HG02678 (cell line): ENCODE measurements around the gene PNPO.
A peak's percentile ranks its signal among the peaks of the same experiment; 100 is the strongest.
"Not testable (repeated sequence)": the region's sequence is repeated elsewhere in the genome, so short reads cannot be mapped to it uniquely, and the experiment has no call there.

Source experiments
- ATAC-seq: cut with Tn5 transposase; IDR thresholded peaks from one replicate; pipeline ENCODE4 v1.9.1; 2021; ENCODE audit warnings: mild to moderate bottlenecking, moderate library complexity; ENCODE audit not compliant: unreplicated experiment

PNPO gene

DNA sequence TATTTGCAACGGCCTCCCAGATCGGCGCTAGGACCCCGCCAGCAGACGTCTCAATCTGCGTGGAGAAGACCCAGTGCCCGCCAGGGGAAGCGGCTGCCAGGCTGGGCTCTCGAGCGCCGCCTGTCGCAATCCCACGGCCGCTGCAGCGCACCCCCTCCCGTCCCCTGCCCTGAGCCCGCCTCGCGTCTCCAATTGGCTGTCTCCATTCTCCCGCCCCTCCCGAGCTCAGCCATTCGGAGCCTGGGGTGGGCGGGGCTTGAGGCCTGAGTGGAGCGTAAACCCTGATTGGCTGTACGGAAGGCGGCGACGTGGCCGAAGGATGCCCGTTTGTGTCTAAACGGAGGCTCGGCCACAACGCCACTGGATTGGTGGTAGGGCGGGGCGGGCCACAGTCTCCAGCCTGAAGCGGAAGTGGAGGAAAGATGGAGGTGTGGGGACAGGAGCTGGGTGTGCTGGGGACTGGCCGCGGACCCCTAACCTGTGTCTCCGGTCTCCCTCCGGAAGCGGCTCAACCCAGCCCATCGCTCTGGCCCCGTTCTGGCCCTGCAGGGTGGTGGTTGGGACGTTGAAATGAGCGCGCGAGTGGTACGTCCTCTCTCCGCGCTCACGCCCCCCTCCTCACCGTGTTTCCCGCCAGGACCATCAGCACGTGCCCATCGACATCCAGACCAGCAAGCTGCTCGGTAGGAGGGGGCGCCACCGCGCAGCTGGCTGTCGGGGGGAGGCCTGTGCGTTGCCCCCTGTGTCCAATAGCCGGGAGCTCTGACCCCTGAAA, 29.5 kb downstream of the PNPO start, which contains the start of gene CDK5RAP3:
Gene CDK5RAP3 (plus strand): TSS at position 389 of the 775 bp plus-strand sequence. CDS start 34 bp downstream, at position 423.
- ATAC-seq = peak; percentile 96

DNA sequence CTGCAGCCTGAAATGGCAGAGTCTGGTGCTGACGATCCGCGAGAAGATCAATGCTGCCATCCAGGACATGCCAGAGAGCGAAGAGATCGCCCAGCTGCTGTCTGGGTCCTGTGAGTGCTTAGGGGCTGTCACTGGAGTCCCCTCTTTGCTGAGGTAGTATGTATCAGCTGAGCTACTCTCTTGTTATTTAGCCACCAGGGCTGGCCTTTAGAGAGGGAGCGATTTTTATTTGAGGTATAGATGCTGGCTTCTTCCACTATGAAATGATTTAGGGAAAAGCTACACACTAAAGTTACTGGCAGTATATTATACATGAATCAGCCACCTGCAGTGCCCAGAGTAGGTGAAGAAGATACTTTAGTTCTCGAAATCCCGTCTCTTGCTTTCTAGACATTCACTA, 32.2 kb downstream of the PNPO start:
- no peak for ATAC-seq

DNA sequence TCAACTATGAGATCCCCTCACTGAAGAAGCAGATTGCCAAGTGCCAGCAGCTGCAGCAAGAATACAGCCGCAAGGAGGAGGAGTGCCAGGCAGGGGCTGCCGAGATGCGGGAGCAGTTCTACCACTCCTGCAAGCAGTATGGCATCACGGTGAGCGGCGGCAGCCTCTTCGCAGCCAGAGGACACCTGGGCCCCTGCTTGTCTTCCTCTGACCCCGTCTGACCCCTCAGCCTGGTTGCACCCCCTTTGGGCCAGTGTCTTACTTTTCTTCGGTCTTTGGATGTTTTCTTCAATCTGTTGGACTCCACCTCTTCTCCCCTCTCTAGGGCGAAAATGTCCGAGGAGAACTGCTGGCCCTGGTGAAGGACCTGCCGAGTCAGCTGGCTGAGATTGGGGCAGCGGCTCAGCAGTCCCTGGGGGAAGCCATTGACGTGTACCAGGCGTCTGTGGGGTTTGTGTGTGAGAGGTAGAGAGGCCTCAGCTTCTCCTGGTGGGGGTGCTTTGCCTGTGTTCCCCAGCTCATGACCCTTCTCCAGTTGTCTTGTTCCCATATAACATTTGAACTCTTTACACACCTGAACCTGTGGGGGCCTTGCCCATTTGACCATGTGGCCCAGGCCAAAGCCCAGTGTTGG, 33.9 kb downstream of the PNPO start:
- ATAC-seq = no peak

DNA sequence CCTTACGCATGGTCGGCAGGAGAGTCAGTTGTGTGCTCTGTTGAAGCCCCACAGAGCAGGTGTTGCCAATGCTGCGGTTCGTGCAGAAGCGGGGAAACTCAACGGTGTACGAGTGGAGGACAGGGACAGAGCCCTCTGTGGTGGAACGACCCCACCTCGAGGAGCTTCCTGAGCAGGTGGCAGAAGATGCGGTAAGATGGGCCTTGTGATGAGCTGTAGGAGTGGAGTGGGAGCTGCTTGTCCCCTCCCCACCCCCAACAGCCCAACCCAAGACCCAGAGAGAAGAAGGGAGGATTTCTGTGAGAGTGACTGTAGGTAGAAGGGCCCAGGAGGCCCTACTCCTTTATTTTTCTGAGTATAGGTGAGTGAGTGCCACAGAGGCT, 34.4 kb downstream of the PNPO start:
- no peak for ATAC-seq

DNA sequence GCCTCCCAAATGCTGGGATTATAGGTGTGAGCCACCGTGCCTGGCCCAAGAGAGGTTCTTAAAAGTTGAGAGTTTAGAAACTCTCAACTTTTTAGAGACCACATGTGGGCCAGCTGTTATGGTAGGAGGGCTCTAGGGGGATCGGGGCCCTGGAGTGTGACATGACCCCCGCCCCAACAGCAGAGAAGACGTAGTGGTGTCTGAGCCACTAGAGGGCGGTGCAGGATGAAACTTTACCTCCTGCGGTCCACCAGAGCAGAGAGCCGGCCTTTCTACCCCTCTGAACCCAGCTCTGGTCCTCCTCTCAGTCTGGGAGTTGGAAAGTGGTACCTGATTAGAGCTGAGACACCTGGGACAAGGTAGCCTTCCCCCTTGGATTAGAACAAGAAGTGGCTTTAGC, 37.0 kb downstream of the PNPO start:
- no peak for ATAC-seq

DNA sequence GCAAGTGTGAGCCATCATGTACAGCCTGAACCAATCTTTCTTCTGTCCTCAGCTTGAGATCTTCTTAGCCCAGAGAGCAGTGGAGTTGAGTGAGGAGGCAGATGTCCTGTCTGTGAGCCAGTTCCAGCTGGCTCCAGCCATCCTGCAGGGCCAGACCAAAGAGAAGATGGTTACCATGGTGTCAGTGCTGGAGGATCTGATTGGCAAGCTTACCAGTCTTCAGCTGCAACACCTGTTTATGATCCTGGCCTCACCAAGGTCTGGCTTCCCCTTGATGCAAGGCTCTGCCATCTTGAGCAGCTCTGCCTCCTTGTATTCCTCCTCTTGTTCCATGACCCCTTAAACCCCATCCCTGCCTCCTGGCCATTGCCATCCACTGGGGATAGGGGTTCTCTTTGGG, 39.2 kb downstream of the PNPO start:
- ATAC-seq = no peak

DNA sequence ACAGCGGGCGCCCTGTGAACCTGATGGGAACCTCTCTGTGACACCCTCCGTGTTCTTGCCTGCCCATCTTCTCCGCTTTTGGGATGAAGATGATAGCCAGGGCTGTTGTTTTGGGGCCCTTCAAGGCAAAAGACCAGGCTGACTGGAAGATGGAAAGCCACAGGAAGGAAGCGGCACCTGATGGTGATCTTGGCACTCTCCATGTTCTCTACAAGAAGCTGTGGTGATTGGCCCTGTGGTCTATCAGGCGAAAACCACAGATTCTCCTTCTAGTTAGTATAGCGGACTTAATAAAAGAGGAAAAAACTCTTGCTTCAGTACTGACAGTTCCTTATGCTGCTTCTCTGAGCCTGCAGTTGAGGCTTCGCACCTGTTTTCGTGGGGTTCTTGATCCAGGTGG, 40.1 kb downstream of the PNPO start:
- ATAC-seq = no peak

DNA sequence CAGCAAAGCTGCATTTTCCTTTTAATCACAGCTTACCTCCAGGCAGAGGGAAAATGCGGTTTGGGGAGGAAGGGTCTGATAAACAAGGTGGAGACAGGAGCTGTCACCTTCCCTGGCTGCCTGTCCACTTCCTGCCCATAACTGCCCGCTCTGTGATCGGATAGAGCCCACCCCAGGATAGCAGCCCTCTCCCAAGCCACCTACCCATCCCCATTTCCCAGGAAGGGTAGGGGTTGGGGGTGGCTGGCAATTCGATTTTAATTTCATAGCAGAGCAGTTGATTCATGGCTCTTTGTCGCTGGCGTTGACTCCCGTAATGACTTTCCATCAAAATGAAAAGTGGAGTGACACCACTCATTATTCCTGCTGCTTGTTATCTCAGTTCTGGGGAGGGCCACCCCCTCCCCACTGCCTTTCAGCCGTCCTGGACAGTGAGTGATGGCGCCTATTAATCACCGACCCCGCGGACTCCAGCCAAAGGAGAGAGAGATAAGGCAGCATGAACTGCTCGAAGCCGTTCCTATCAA, 40.8 kb downstream of the PNPO start:
- no peak for ATAC-seq

DNA sequence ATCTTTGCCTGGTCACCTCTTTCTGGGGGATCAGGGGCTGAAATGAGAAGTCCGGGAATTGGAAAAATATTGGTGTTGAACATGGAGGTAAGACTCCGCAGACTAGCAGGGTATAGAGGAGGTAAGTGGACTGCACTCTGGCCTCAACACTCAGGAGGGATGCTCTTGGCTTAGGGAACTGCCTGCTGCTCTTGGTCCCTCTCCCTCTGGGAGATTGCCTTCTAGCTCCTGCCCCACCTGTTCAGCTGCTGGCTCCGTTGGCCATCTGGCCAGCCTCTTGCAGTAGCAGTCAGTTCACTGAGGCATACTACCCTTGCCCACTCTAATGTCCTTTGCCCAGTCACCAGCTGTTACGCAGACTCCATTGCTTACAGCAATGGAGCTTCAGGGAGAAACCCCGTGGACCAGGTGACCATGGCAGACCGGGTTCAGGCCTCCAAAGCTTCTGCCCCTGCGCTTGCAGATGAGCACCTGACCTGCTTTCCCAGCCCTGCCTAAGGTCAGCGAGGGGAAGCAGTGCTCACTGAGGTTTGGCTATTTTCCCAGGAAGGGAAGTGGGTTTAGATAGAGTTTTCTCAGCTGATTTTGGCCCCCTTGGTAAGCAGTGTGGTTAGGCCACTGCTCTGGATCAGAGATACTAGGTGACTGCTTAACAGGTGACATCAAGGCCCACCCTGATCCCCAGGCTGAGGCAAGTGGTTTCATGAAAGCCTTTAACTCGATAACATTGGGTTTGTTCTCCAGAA, 41.4 kb downstream of the PNPO start:
- no peak for ATAC-seq

DNA sequence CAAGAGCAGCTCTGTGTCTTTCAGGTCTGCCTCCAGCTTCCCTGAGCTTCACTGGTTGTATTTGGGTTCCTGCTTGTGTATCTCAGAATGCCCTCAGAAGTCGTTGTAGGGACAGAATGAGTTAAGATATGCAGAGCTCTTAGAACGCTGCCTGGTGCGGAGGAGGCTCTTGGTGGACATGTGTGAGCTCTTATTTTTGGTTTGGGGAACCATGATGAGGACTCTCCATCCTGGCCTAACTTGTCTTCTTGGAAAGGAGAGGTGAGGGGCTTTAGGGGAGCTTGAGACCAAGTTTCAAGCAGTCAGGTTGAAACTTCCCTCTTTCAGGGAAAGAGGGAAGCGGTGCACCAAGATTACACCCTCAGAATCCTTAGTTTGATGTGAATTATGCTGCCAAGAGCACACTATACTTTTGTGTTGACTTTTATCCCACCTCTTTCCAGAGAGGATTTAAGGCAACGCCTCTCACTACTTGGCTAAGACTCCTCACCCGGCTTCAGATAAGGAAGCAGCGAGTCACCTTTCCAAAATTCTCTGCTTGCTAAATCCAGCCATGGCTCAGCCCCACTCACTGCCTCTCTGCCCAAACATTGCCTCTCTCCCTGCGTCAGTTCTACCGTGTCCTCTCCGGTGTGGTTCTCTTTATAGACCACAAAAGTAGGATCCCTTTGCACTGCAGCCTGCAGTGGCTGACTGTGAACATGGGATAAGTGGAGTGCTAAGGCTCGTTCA, 42.3 kb downstream of the PNPO start:
- no peak for ATAC-seq

DNA sequence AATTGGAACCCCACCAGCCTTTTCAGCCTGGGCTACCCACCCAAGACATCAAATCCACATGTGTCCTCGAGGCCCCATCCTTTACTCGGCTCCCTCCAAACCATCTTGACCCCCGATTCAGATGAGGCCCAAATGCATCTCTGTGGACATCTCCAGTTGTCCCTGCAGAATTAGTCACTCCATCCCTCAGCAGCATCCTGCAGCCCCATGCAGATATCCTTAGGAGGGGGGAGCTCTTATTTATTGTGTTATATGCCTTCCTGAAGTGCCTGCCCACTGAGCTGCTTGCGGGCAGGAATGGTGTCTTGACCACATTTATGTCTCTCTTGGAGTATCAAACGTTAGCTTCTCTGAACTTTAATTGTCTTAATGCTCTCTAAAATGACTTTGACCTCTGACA, 45.1 kb downstream of the PNPO start:
- no peak for ATAC-seq

DNA sequence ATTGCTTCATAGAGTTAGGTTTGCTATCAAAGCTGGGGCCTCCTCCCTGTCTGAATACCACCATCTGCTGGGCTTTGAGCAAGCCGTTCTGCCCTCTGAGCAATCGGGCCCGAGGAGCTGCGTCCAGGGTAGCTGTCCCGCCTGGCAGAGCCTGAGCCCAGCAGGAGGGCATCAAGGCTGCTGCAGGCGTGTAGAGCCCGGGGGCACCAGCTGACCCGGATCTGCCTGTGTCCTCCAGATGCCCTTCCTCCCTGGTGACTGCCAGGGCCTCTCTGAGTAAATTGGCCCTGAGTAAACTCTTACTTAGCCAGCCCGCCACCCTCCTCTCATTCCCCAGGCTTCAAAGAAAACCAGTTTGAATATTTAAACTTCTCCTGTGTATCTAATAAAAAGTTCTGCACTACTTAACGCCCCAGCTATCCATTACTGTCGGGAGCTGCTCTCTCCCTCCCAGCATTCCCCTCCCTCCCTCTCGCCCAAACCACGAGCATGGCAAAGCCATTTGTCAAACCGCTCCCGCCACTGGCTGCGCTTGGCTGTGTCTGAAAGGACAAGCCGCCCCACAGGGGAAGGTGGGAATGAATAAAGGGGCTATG, 46.0 kb downstream of the PNPO start:
- no peak for ATAC-seq

DNA sequence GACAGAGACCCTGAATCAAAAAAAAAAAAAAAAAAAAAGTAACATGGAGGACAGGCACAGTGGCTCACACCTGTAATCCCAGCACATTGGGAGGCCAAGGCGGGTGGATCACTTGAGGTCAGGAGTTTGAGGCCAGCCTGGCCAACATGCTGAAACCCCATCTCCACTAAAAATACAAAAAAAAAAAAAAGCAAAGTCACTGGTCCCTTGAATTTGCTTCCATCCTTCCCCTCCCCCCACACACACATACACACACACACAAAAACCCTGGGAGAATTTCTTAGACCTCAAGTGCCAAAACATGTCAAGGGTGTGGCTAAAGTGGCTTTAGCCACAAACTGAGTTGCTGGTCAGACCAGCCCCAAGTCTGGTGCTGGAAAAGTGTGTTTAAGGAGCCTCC, 47.1 kb downstream of the PNPO start:
- ATAC-seq = not testable (repeated sequence)

DNA sequence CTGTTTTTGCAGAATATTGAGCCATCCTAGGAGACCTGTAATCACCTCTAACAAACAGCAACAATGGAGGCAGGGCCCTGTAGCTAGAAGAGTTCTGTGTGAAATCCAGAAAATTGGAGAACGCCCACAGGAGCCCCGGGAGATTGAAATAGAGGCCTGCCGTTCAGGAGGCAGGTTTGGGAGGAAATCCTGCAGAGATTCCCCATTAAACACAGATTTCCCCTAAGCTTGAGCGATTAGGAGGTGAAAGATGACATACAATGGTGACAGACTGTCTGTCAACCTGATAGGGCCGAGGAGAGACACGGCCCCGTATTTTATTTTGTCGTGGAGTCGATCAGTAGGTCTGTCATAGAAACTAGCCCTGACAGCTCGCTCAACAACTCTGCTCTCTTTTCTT, 47.8 kb downstream of the PNPO start:
- no peak for ATAC-seq

DNA sequence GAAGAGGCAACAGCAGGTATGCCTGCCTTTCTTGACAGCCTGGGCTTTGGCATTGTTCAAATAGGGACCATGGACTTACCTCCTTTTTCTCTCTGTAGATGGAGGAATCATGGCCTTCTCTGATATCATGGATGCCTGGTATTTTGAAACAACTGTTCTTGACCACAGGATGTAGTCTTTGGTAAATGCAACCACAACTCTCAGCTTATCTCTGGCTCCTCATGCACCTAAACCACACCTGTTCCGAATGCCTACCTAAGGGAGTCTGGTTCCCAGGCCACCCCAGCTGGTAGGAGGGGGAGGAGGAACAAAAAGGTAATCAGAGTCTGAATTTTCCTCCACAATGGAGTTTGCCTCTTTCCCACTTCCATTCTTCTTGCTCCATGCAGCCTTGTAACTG, 48.3 kb downstream of the PNPO start:
- no peak for ATAC-seq

DNA sequence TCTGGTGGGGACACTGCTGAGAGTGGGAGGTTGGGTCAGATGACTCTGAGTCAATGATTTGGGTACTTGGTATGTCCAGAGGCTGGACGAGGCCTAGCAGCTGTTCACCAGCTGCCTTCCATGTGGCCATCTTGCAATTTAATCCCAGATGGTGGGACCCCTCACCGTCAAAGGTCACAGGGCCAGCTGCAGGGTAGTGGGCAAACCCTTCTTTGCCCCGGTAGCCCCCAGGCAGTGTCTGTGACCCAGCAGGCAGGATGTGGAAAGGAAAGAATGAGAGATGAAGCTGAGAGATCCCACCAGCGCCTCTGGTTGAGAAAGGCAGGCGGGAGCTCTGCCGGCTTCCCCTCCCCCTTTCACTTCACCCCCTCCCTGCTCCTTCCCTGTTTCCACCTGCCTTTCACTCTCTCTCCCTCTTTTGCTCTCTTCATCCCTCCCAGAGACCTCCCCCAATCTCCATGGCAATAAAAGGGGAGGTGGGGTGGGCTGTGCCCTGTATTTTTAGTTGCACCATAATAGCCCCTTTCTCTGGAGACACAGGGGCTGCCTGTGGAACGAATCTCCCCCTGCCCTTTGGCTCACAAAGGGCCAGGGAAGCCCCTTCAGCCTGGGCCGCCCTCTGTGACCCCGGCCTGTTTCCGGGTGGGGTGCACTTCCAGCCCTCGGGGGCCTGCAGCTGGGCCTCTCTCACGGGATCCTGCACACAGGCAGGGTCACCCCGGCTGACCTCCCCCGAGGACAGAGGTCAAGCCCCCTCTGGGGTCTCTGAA, 49.8 kb downstream of the PNPO start:
- no peak for ATAC-seq

DNA sequence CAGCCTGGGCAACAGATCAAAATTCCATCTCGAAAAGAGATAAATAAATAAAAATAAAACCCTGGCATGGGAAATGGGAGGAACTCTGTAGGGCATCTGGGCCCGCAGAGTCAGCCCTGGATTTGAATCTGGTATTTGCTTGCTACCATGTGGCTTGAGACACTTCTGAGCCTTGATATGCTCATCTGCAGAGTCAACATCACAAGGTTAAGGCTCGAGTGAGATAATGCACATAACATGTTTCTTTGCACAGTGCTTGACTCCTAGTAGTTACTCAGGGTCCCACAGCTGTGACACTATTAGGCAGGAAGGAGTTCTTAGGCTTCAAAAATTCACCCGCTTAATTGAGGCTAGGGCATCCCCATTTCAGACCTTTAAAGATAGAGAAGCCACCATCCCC, 50.8 kb downstream of the PNPO start:
- no peak for ATAC-seq

DNA sequence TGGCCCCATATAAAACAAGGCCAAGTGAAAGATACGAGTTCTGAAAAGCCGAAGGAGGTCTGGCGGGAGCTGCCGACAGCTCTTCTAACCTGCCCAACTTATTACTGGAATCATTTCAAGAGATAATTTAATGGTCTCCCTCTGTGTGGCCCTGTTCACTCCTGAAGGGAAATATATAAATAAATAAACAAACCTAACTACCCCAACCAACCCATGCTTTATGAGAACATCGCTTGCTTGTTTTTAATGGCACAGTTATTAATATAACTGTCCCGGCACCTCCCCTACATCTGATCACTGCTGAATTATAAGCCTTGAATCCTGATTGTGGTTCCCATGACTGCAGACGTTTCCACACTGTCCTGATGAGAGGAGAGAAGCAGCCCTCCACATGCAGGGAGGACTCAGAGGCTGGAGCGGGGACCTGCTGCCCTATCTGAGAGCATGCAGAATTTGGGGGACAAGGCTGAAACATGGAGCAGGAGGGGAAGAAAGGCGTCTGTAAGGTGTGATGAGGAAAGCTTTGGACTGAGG, 51.7 kb downstream of the PNPO start:
- no peak for ATAC-seq

DNA sequence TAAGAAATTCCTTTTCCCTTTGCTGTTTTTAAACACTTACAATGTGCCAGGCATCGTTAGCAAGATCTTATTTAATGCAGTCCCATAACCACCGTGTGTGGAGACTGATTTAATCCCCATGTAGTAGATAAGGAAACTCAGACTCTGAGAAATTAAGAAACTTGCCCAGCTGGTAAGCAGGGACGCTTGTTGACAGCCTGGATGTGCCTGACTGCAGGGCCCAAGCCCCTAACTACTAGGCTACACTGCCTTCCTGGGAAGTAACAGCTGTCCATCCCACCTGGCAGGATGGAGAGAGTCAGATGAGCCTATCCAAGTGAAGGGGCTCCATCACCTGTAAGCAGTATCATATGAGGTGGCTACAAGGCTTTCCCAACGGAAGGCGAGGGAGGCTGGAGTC, 52.6 kb downstream of the PNPO start:
- ATAC-seq = no peak

DNA sequence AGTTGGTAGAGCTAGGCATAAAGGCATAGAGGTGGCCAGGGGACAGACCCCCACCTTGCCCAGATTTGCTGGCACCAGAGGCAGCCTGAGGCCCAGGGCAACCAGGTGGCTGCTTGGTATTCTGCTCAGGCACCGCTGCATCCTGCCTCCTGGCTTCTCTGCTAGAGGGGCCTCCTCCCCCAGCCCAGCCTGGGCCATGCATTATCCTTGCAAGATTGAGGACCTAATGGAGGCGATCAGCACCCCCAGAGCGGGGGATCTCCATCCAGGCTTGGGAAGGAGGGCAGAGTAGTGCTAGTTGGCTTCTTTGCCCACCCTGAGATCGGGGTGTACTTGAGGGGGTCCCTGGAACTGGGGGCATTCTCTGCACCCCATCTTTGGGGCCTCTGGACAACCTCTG, 53.4 kb downstream of the PNPO start:
- ATAC-seq = no peak
